IMR-90 (cell line): ENCODE results near the gene ADH5. TPM values are rescaled to one million over a fixed set of nuclear protein-coding genes. Genes with fewer than 3 reads are reported as not detected.

Experiments
- ATAC-seq: fragments of 200-7000 bp; cut with Tn5 transposase; 2 replicates; pipeline ENCODE4 v1.9.1; 2020; ENCODE audit warnings: low read depth, mild to moderate bottlenecking, moderate library complexity
- BruUV-seq: library from RNA; stranded (reverse); fragments of 400-500 nt; replicated peaks from 2 replicates; lab custom pipeline; 2021; lab: Mats Ljungman, UMichigan
- CTCF ChIA-PET: fragments of 300-600 bp; formaldehyde crosslinking; extraction: SDS; loops from one replicate; lab custom pipeline; 2021; ENCODE audit warnings: antibody characterized with exemption; lab: Yijun Ruan, JAX
- POLR2A ChIA-PET: fragments of 300-600 bp; sonication (Branson Sonifier 250); formaldehyde crosslinking; loops from one replicate; lab custom pipeline; 2022; ENCODE audit warnings: antibody characterized with exemption; ENCODE audit not compliant: unreplicated experiment; lab: Charles Lee
- DNase-seq: peaks from one replicate; pipeline ENCODE4 v3.0.0; 2013
- H2AFZ ChIP-seq: replicated peaks from 2 replicates; pipeline ENCODE3; 2013; ENCODE audit warnings: low read length, mild to moderate bottlenecking; ENCODE audit not compliant: poor library complexity
- H2AK5ac ChIP-seq: 2 replicates; pipeline ENCODE4 v1.6.1; 2013; ENCODE audit warnings: low read depth, low read length, inconsistent platforms
- H2AK9ac ChIP-seq: replicated peaks from 2 replicates; pipeline ENCODE3; 2013; ENCODE audit warnings: mild to moderate bottlenecking, low read depth, low read length, moderate library complexity; ENCODE audit not compliant: poor library complexity
- H2BK120ac ChIP-seq: 2 replicates; pipeline ENCODE4 v1.6.1; 2013; ENCODE audit warnings: low read depth, low read length, inconsistent platforms
- H2BK15ac ChIP-seq: 3 replicates; pipeline ENCODE4 v1.6.1; 2013; ENCODE audit warnings: low read depth, low read length, inconsistent platforms
- H2BK20ac ChIP-seq: 2 replicates; pipeline ENCODE4 v1.6.1; 2013; ENCODE audit warnings: low read depth, mild to moderate bottlenecking, inconsistent platforms, low read length, moderate library complexity
- H2BK5ac ChIP-seq: 2 replicates; pipeline ENCODE4 v1.6.1; 2013; ENCODE audit warnings: mild to moderate bottlenecking, low read depth, low read length, inconsistent platforms; ENCODE audit not compliant: poor library complexity, severe bottlenecking
- H3K14ac ChIP-seq: replicated peaks from 2 replicates; pipeline ENCODE4 v1.6.1; 2013; ENCODE audit warnings: low read depth, low read length, inconsistent platforms
- H3K18ac ChIP-seq: 2 replicates; pipeline ENCODE4 v1.6.1; 2013; ENCODE audit warnings: low read depth, low read length, control low read depth
- H3K23ac ChIP-seq: 2 replicates; pipeline ENCODE4 v1.6.1; 2013; ENCODE audit warnings: low read depth, low read length, inconsistent platforms
- H3K27ac ChIP-seq: 2 replicates; pipeline ENCODE4 v1.5.1; 2013; ENCODE audit warnings: mild to moderate bottlenecking, control low read depth, low read length; ENCODE audit not compliant: insufficient read depth
- H3K27me3 ChIP-seq: 2 replicates; pipeline ENCODE4 v1.6.1; 2013; ENCODE audit warnings: low read length; ENCODE audit not compliant: control insufficient read depth, insufficient read depth
- H3K36me3 ChIP-seq: 2 replicates; pipeline ENCODE4 v1.6.1; 2013; ENCODE audit warnings: low read length, mixed read lengths; ENCODE audit not compliant: control insufficient read depth, insufficient read depth
- H3K4ac ChIP-seq: 2 replicates; pipeline ENCODE4 v1.6.1; 2013; ENCODE audit warnings: low read depth, low read length, inconsistent platforms
- H3K4me1 ChIP-seq: 2 replicates; pipeline ENCODE4 v1.6.1; 2013; ENCODE audit warnings: low read length, mixed read lengths; ENCODE audit not compliant: control insufficient read depth, insufficient read depth
- H3K4me2 ChIP-seq: 2 replicates; pipeline ENCODE4 v1.6.1; 2013; ENCODE audit warnings: low read depth, mild to moderate bottlenecking, control low read depth, low read length, moderate library complexity
- H3K4me3 ChIP-seq: 2 replicates; pipeline ENCODE4 v1.5.1; 2013; ENCODE audit warnings: low read depth, mild to moderate bottlenecking, control low read depth, low read length, moderate library complexity; ENCODE audit not compliant: insufficient read depth
- H3K56ac ChIP-seq: 2 replicates; pipeline ENCODE4 v1.6.1; 2013; ENCODE audit warnings: low read length, inconsistent platforms; ENCODE audit not compliant: insufficient read depth; ENCODE audit errors: extremely low read depth
- H3K79me1 ChIP-seq, 2 experiments: 2 replicates each; pipeline ENCODE4 v1.6.1; 2013; ENCODE audit warnings: low read length in 2 of 2, inconsistent platforms in 1 of 2, low read depth in 1 of 2
- H3K9ac ChIP-seq: 2 replicates; pipeline ENCODE4 v1.6.1; 2013; ENCODE audit warnings: low read depth, low read length, control low read depth
- H3K9me1 ChIP-seq: 2 replicates; pipeline ENCODE4 v1.6.1; 2013; ENCODE audit warnings: low read length, inconsistent platforms; ENCODE audit not compliant: insufficient read depth
- H3K9me3 ChIP-seq: 2 replicates; pipeline ENCODE4 v1.6.1; 2013; ENCODE audit warnings: low read length; ENCODE audit not compliant: control insufficient read depth, insufficient read depth
- H4K20me1 ChIP-seq: 2 replicates; pipeline ENCODE4 v1.6.1; 2013; ENCODE audit warnings: low read length, inconsistent platforms; ENCODE audit not compliant: insufficient read depth
- H4K5ac ChIP-seq: 2 replicates; pipeline ENCODE4 v1.6.1; 2013; ENCODE audit warnings: mild to moderate bottlenecking, low read depth, low read length, control low read depth
- H4K8ac ChIP-seq, 2 experiments: 2 replicates each; pipeline ENCODE4 v1.6.1; 2013; ENCODE audit warnings: low read depth in 2 of 2, low read length in 2 of 2, control low read depth in 1 of 2, inconsistent platforms in 1 of 2
- H4K91ac ChIP-seq: 2 replicates; pipeline ENCODE4 v1.6.1; 2013; ENCODE audit warnings: low read depth, low read length, inconsistent platforms; ENCODE audit not compliant: insufficient read depth
- MAFK ChIP-seq: IDR thresholded peaks from 2 replicates; pipeline ENCODE4 v1.6.1; 2012; ENCODE audit warnings: low read depth, low read length, improper control_type of control experiment
- NFE2L2 ChIP-seq: fragments of 150-350 bp; IDR thresholded peaks from 2 replicates; pipeline ENCODE4 v1.6.1; 2016; ENCODE audit warnings: low read depth, mild to moderate bottlenecking, low read length
- WGBS, 2 experiments: methylation state at CpG; one replicate each; pipeline versions ENCODE4 v1.1.5 to v1.1.7; 2013; ENCODE audit warnings: missing lambda C conversion rate in 2 of 2; ENCODE audit not compliant: insufficient read length in 1 of 2; ENCODE audit errors: extremely low coverage in 2 of 2; 5-methylcytosine and 5-hydroxymethylcytosine counted together
- dilution Hi-C: fragments of 300-500 bp; cut with HindIII; formaldehyde crosslinking; loops from one replicate; pipeline ENCODE4 v1.14.3; 2018; ENCODE audit warnings: low sequenced_read_pairs; ENCODE audit not compliant: unreplicated experiment
- in situ Hi-C: fragments of 300-500 bp; cut with MboI; formaldehyde crosslinking; loops from 3 replicates; pipeline ENCODE4 v1.14.3; 2019; ENCODE audit warnings: low sequenced_read_pairs, inconsistent platforms, mixed read lengths
- intact Hi-C: fragments of 100-400 bp; cut with micrococcal nuclease; formaldehyde crosslinking; loops from 2 replicates; pipeline ENCODE4 v1.10.0; 2022
- polyA plus RNA-seq, 3 experiments: library from polyadenylated mRNA; depleted of rRNA; stranded (reverse); fragments of >200 nt; gene quantifications; 2 replicates each; pipeline ENCODE4 v1.2.3, GENCODE V29; 2012; ENCODE audit warnings: low replicate concordance in 1 of 3
- total RNA-seq: library from RNA; depleted of rRNA; stranded (reverse); fragments of >200 nt; gene quantifications from 2 replicates; pipeline ENCODE4 v1.2.3, GENCODE V29; 2012

ADH5 gene
- total and polyA plus RNA-seq, 2 of the 4 experiments (the other 2 are of a cell fraction): 140 to 178 TPM

DNA sequence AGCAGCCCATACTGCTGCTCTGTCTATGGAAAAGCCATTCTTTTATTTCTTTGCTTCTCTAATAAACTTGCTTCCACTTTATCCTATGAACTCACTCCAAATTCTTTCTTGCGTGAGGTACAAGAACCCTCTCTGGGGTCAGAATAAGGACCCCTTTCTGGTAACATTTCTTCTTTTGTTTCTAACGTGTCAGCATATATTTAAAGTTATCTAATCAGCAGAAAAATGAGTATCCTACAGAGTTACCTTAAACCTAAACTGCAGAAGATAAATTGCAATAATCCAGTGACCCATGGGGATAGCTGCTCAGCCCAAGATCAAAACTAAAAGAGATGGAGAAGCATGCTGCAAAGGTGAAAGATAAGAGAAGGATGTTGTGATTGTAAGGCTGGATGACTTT lies 4.0 kb downstream of the ADH5 start:
- H3K36me3 ChIP-seq: peaks cover 35% of the 10 kb centered on the region

More for the DNA sequence above, 4.0 kb downstream of the ADH5 start:
- H3K9me3 ChIP-seq: no peaks in the 10 kb centered on the region
- no peak overlapping the region for H3K27ac ChIP-seq
- ATAC-seq (no peak), DNase-seq (no peak)
- H3K4me2 ChIP-seq: no peak overlapping the region
- H3K79me1 ChIP-seq: peaks cover 25 to 51% of the 10 kb centered on the region in 2 experiments
- H4K8ac ChIP-seq: no peak overlapping the region
- no peak overlapping the region for H2BK120ac ChIP-seq
- no peaks in the 10 kb centered on the region for H3K27me3 ChIP-seq
- in situ Hi-C loops (no loop called here), dilution Hi-C loops (no loop called here), intact Hi-C loops (loop anchor here (10.0 kb wide), 2 partner anchors 320 to 430 kb away; partner anchors contain the start of gene TSPAN5)
- no peaks in the 10 kb centered on the region for H3K9me1 ChIP-seq
- POLR2A ChIA-PET: no interaction called here
- H4K5ac ChIP-seq: no peak overlapping the region
- no peak overlapping the region for H3K4ac ChIP-seq
- CTCF ChIA-PET: interaction anchor here (1.1 kb wide), 1 partner anchor 28 kb away, joined by 4 read pairs; no protein-coding TSS in a partner anchor
- TF ChIP-seq NFE2L2: no peak
- TF ChIP-seq MAFK: peak; percentile 77
- no peak overlapping the region for H3K18ac ChIP-seq
- H4K91ac ChIP-seq: no peak overlapping the region
- H2AFZ ChIP-seq: no peak overlapping the region
- no peak overlapping the region for H2BK20ac ChIP-seq
- WGBS, 2 experiments: no CpG with 5 or more reads among the region's 2 CpGs
- no peak overlapping the region for H3K56ac ChIP-seq
- no peaks in the 10 kb centered on the region for H3K4me1 ChIP-seq
- no peak overlapping the region for H3K23ac ChIP-seq
- no peak overlapping the region for H2AK9ac ChIP-seq
- no peak overlapping the region for H3K9ac ChIP-seq
- H2BK5ac ChIP-seq: no peak overlapping the region
- H3K14ac ChIP-seq: no peak overlapping the region
- H4K20me1 ChIP-seq: peaks cover 11% of the 10 kb centered on the region; the same call in 1 of the 2 replicates
- no TSS peak for BruUV-seq
- H3K4me3 ChIP-seq: no peak overlapping the region
- no peak overlapping the region for H2AK5ac ChIP-seq
- H2BK15ac ChIP-seq: no peak overlapping the region
